Heart left ventricle (tissue), 13 donors: Measurements from ENCODE around the gene KCNMA1.

ENCODE experiments used
- CTCF ChIP-seq, 12 donors: fragments of 200-600 bp; sonication (generic) in 4 of 12; IDR thresholded peaks; one replicate each; pipeline versions ENCODE4 v1.5.0 to v1.8.0; 2018 to 2022; ENCODE audit warnings: antibody characterized with exemption in 12 of 12, mild to moderate bottlenecking in 5 of 12
- POLR2A ChIP-seq, 2 donors: fragments of 450-650 bp; IDR thresholded peaks; one replicate each; pipeline ENCODE4 v1.6.1; 2017; ENCODE audit warnings: antibody characterized with exemption in 2 of 2, mild to moderate bottlenecking in 2 of 2, moderate library complexity in 2 of 2
- donor health status: ischemic (EF 13 %, LVEDD 7.1; RV severe dilation, severe dysfunction).
- donor health status: DM: no; HTN: yes; CAD: no.
- donor health status: DM: no; HTN: no; CAD: no.
- donor health status: ischemic (EF 25% LVEDD 6.9; RV normal size, moderate dysfunction).
- donor health status: ischemic (EF 25% LVEDD 5.7; RV mildly dilated, moderate dysfunction).
- donor health status: ischemic (EF 35%, LVEDD 5.7; RV mildly dilated, moderate dysfunction).
- donor health status: nonischemic (EF 11% LVEDD 7.7; RV severe dilation, severe dysfunction).
- donor health status: DM: yes; HTN: yes; CAD: no.
- donor health status: PGD.
- donor health status: ischemic (EF 29% LVEDD 5.4; RV normal size, mild dysfunction).
- donor health status: nonischemic (EF 23%, LVEDD 6.1; RV moderate dilation, normal function).

- TF ChIP-seq POLR2A (IDR thresholded peaks at IDR 0.05) (no peak), CTCF (IDR thresholded peaks at IDR 0.05) (no peak)
These were observed 428.8 kb downstream of the KCNMA1 start for GRCh38 chr10:77208684-77209256.
